HG03060 (cell line): Measurements from ENCODE around the gene FRMD3.

Source experiments
- ATAC-seq: cut with Tn5 transposase; IDR thresholded peaks from one replicate; pipeline ENCODE4 v1.9.1; 2021; ENCODE audit warnings: low read depth, moderate number of reproducible peaks; ENCODE audit not compliant: unreplicated experiment

Gene FRMD3

GRCh38 chr9:83343366-83343999 is 194.7 kb downstream of the FRMD3 start:
- ATAC-seq, result no peak

DNA sequence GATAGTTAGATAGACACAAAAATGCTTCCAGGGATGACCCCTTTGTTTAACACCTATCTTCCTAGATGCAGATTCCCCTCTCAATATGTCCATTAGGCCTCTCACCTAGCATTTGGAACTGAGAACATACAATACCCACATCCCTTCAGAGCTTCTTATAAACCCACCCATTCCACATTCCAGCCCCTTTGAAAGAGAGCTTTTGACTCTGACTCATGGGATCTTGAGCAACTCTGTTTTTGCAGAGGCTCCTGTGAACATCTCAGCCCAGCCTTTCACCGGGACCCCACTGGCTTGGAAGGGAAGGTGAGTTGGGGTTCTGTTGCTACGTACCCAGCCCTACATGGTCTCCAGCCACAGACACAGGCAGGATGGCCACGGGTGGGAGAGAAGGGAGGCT is 195.5 kb downstream of the FRMD3 start:
- ATAC-seq, result no peak

- no peak for ATAC-seq
Measured at GRCh38 chr9:83342006-83342405, 196.2 kb downstream of the FRMD3 start.

DNA sequence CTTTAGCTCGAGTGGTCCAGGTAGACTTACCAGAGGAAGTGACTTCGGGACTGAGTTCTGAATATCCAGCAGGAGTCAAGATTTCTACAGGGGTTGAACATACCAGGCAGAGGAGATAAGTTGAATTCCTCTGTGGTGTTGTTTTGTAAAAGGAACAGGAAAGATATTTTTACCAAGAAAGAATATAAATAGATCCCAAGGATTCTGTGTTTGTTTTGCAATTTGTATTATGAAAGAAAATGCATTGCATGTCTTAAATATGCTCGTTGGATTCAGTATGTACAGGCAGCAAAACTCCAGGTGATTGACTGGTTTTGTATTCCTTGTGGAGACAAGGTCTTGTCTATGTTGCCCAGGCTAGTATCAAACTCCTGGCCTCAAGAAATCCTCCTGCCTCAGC is 197.8 kb downstream of the FRMD3 start:
- no peak for ATAC-seq

DNA sequence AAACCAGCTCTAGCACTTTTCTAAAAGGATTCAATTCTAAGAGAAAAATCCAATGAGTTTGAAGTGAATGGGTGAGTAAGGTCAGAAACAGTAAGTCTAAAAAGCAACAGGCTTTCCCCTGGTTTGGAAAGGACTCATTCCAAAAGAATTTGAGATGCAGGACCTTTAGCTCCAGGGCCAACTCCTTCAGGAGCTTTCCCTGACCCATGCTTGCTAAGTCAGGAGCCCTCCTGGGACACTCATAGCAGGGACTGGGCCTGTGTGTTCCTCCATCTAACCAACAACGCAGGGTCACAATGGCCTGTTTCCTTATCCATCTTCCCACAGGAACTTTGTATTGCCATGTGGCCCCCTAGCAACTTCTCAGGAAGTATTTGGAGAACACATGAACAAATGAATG is 198.8 kb downstream of the FRMD3 start:
- ATAC-seq, result no peak

- ATAC-seq, result no peak
Measured at GRCh38 chr9:83336706-83337105, 201.5 kb downstream of the FRMD3 start.

GRCh38 chr9:83334320-83334719 is 203.9 kb downstream of the FRMD3 start:
- ATAC-seq, result no peak

- no peak for ATAC-seq
Measured at GRCh38 chr9:83330207-83331196, 207.7 kb downstream of the FRMD3 start.

- no peak for ATAC-seq
Measured at GRCh38 chr9:83327750-83328622, 210.2 kb downstream of the FRMD3 start.

DNA sequence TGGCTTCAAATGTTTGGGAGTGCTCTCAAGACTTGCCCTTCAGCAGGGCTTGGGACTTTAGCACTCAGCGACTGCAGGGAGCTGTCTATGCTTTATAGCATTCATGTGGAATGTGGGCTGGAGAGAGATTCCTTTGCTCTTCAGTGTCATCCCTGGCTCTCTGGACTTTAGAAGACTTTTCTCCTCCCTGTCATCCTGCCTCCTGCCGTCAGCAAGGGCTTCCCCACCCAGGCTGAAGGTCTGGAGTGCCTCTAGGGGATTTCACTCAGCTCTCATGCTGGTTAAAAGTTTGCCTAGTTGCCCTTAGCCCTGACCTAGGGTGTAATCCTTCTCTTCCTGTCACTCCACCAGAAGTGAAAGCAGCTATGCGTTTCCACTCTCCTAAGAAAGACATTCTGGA is 210.9 kb downstream of the FRMD3 start:
- no peak for ATAC-seq

DNA sequence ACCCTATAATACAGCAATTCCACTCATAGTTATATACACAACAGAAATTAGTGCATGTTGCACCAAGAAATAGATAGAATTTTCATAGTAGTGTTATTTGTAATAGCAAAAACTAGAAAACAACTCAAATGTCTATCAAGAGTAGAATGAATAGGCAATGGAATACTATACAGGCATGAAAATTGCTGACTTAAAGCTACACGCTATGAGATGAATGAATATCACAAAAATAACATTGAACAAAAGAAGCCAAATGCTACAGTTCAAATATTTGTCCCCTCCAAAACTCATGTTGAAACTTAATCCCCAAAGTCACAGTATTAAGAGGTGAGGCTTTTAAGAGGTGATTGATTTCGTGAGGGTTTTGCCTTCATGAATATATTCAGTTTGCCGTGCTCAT is 215.1 kb downstream of the FRMD3 start:
- ATAC-seq, result no peak

DNA sequence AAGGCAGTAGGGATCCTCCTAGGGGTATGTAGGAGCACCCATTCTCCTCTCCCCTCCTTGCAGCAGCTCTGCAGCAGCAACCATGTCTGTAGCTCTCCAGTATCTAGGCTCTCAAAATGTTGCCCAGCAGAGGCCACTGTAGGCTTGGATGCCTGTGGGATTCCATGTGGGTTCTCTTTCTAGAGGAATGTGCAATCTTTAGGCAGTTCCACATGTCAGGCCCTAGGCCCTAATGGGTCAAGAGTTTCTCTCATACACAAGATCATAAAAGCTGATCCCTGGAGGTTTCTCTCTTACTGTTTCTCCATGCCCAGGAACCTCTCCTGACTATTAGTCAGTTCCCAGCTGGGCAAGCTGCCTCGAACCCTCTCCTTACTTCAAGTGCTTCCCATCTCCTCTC is 215.8 kb downstream of the FRMD3 start:
- ATAC-seq, result no peak

DNA sequence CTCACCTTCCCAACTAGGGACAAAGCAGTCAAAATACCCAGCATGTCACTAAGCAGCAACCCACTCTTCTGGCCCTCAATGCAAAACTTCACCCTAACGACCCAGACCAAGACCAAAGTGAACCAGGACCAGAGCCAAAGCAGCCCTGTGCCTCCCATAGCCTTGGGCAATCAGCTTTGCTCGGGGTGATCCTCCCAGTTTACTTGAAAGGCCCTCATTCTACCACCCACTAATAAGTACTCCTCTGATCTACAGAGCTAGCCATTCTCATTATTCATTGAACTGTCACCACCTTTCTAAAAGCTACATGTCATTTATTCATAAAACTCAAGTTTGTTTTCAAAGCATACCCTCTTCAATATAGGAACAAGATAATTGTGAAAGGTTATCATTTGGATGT is 221.0 kb downstream of the FRMD3 start:
- ATAC-seq, result no peak

- ATAC-seq, result no peak
Measured at GRCh38 chr9:83315649-83316048, 222.6 kb downstream of the FRMD3 start.

GRCh38 chr9:83313781-83314180 is 224.4 kb downstream of the FRMD3 start:
- ATAC-seq, result no peak

GRCh38 chr9:83312537-83312936 is 225.7 kb downstream of the FRMD3 start:
- no peak for ATAC-seq

DNA sequence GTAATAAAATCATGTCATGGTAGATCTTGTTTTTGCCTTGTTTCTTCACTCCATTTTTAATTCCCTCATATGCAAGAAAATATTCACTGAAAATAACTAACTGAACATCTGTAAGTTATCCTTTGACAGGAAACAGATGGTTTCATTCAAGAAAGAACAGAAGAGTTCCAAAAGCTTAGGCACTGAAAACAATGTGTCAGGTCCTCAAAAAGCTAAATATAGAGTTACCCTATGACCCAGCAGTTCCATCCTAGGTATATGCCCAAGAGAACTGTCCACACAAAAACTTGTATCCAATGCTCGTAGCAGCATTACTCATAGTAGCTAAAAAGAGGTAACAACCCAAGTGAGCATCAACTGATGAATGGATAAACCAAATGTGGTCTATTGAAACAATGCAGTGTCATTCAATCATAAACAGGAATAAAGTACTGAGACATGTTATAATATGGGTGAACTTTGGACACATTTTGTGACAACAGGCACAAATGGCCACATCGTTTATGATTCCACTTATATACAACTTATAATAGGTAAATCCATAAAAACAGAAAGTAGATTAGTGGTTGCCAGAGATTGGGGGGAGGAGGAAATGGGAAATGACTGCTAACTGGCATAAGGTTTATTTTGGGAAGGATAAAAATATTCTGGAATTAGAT is 231.0 kb downstream of the FRMD3 start:
- ATAC-seq, result no peak

DNA sequence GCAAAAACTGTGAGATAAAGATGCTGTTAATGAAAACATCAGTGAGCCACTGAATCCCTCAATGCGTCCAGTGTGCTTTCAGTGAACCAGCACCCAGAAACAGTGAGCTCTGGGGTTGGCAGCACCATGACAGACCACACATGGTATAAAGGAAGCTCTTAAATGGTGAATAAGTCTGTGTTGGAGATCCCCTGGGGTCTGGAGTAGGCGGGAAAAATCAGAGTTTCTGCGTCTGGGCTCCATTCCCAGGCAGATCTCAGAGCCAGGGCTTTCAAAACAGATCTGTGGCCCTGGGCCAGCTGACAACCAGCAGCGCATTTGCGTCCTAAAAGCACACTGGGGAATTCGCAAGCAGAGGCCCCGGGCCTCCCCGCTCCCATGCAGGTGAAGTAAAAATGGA is 233.5 kb downstream of the FRMD3 start:
- ATAC-seq, result no peak

- no peak for ATAC-seq
Measured at GRCh38 chr9:83299571-83299970, 238.6 kb downstream of the FRMD3 start.

GRCh38 chr9:83299094-83299493 is 239.1 kb downstream of the FRMD3 start:
- no peak for ATAC-seq
